SK-N-SH (cell line): ENCODE measurements around the gene TRA2B. TPM values are rescaled to one million over a fixed set of nuclear protein-coding genes. Genes with fewer than 3 reads are reported as not detected.

Source experiments
- CTCF ChIA-PET: fragments of 300-600, 350-600 bp; formaldehyde crosslinking; extraction: SDS; loops from one replicate; lab custom pipeline; 2021; lab: Yijun Ruan, JAX
- POLR2A ChIA-PET: fragments of 350-600 bp; sonication (Branson Sonifier 250); formaldehyde crosslinking; extraction: SDS; loops from one replicate; lab custom pipeline; 2020; ENCODE audit warnings: antibody characterized with exemption, inconsistent platforms; lab: Yijun Ruan, JAX
- DNase-seq: peaks from one replicate; pipeline ENCODE4 v3.0.0; 2012
- H2AFZ ChIP-seq: fragments of 200-600 bp; sonication (generic); 2 replicates; pipeline ENCODE4 v1.8.1; 2016; ENCODE audit warnings: antibody characterized with exemption, mild to moderate bottlenecking, low read depth
- H3F3A ChIP-seq: fragments of 200-600 bp; sonication (generic); replicated peaks from 2 replicates; pipeline ENCODE3; 2016; ENCODE audit warnings: antibody characterized with exemption, mild to moderate bottlenecking; ENCODE audit not compliant: insufficient read depth
- H3K27ac ChIP-seq, 2 experiments: fragments of 200-500 bp in 1 of 2; fragments of 200-600 bp in 1 of 2; sonication (Bioruptor generic) in 1 of 2; sonication (generic), shearing (Covaris generic) in 1 of 2; 2 replicates each; pipeline versions ENCODE4 v1.5.1 to v1.6.1; 2014 to 2016; ENCODE audit warnings: low read depth in 2 of 2, inconsistent platforms in 1 of 2, low read length in 1 of 2, mild to moderate bottlenecking in 1 of 2, mixed read lengths in 1 of 2
- H3K27me3 ChIP-seq: fragments of 200-600 bp; sonication (generic), shearing (Covaris generic); 2 replicates; pipeline ENCODE4 v1.6.1; 2016; ENCODE audit warnings: mixed run types; ENCODE audit not compliant: insufficient read depth
- H3K36me3 ChIP-seq, 2 experiments: fragments of 200-500 bp in 1 of 2; fragments of 200-600 bp in 1 of 2; sonication (Bioruptor generic) in 1 of 2; sonication (generic) in 1 of 2; replicated peaks in 1 of 2; 2 replicates each; pipeline versions ENCODE3 to v1.5.1; 2014 to 2016; ENCODE audit warnings: low read length in 1 of 2, mild to moderate bottlenecking in 1 of 2; ENCODE audit not compliant: insufficient read depth in 2 of 2, control insufficient read depth in 1 of 2
- H3K4me1 ChIP-seq, 2 experiments: fragments of 200-500 bp in 1 of 2; fragments of 200-600 bp in 1 of 2; sonication (Bioruptor generic) in 1 of 2; sonication (generic), shearing (Covaris generic) in 1 of 2; 2 replicates each; pipeline versions ENCODE4 v1.5.1 to v1.6.1; 2014 to 2016; ENCODE audit warnings: low read depth in 1 of 2, low read length in 1 of 2, mixed run types in 1 of 2; ENCODE audit not compliant: insufficient read depth in 2 of 2, control insufficient read depth in 1 of 2
- H3K4me2 ChIP-seq: fragments of 200-600 bp; sonication (generic), shearing (Covaris generic); 2 replicates; pipeline ENCODE4 v1.6.1; 2017; ENCODE audit warnings: mixed run types
- H3K4me3 ChIP-seq, 2 experiments: fragments of 200-500 bp in 1 of 2; fragments of 200-600 bp in 1 of 2; sonication (Bioruptor generic) in 1 of 2; sonication (generic), shearing (Covaris generic) in 1 of 2; 2 replicates each; pipeline versions ENCODE4 v1.5.1 to v1.8.1; 2014 to 2016; ENCODE audit warnings: low read depth in 2 of 2, inconsistent platforms in 1 of 2, low read length in 1 of 2, mild to moderate bottlenecking in 1 of 2, mixed read lengths in 1 of 2, moderate library complexity in 1 of 2
- H3K79me2 ChIP-seq: fragments of 200-600 bp; sonication (generic); 2 replicates; pipeline ENCODE4 v1.8.1; 2017; ENCODE audit warnings: mild to moderate bottlenecking; ENCODE audit not compliant: insufficient read depth
- H3K9ac ChIP-seq: fragments of 200-600 bp; sonication (generic); 2 replicates; pipeline ENCODE4 v1.6.1; 2017; ENCODE audit warnings: mixed run types
- H3K9me2 ChIP-seq: fragments of 200-600 bp; sonication (generic); 2 replicates; pipeline ENCODE4 v1.6.1; 2017; ENCODE audit warnings: mixed run types
- H3K9me3 ChIP-seq: fragments of 200-600 bp; sonication (generic); 2 replicates; pipeline ENCODE4 v1.6.1; 2017; ENCODE audit warnings: mixed run types, mild to moderate bottlenecking, moderate library complexity
- H4K20me1 ChIP-seq: fragments of 200-600 bp; sonication (generic); 2 replicates; pipeline ENCODE4 v1.6.1; 2017; ENCODE audit warnings: mild to moderate bottlenecking, mixed run types; ENCODE audit not compliant: insufficient read depth
- CTCF ChIP-seq: fragments of 200-600 bp; sonication (generic); IDR thresholded peaks from 2 replicates; pipeline ENCODE4 v1.6.1; 2017; ENCODE audit warnings: antibody characterized with exemption, mild to moderate bottlenecking, moderate library complexity
- ELF1 ChIP-seq: IDR thresholded peaks from 2 replicates; pipeline ENCODE4 v1.4.0; 2012
- FOXJ3 ChIP-seq: sonication (generic); formaldehyde crosslinking; IDR thresholded peaks from 2 replicates; pipeline ENCODE4 v1.5.1; 2020; ENCODE audit warnings: mild to moderate bottlenecking, missing genetic modification reagents
- FOXM1 ChIP-seq: IDR thresholded peaks from 2 replicates; pipeline ENCODE4 v1.4.0; 2012; ENCODE audit warnings: low read depth, mild to moderate bottlenecking
- GABPA ChIP-seq: IDR thresholded peaks from 2 replicates; pipeline ENCODE4 v1.4.0; 2012; ENCODE audit warnings: low read depth, mild to moderate bottlenecking
- IRF3 ChIP-seq: fragments of 150-350 bp; IDR thresholded peaks from 2 replicates; pipeline ENCODE4 v1.6.1; 2016; ENCODE audit warnings: mild to moderate bottlenecking, low read depth, low read length
- MEF2A ChIP-seq: IDR thresholded peaks from 2 replicates; pipeline ENCODE4 v1.4.0; 2012; ENCODE audit warnings: low read depth, borderline replicate concordance
- MXI1 ChIP-seq: IDR thresholded peaks from 2 replicates; pipeline ENCODE4 v1.6.1; 2012; ENCODE audit warnings: mild to moderate bottlenecking, low read depth, low read length, improper control_type of control experiment
- NFIC ChIP-seq: IDR thresholded peaks from 2 replicates; pipeline ENCODE4 v1.4.0; 2012; ENCODE audit warnings: borderline replicate concordance
- NRF1 ChIP-seq: IDR thresholded peaks from 2 replicates; pipeline ENCODE4 v1.6.1; 2012; ENCODE audit warnings: low read depth, mild to moderate bottlenecking, low read length
- REST ChIP-seq: IDR thresholded peaks from 2 replicates; pipeline ENCODE4 v1.6.1; 2012; ENCODE audit warnings: mild to moderate bottlenecking, low read depth, low read length, moderate library complexity
- RXRA ChIP-seq: IDR thresholded peaks from 2 replicates; pipeline ENCODE4 v1.4.0; 2012; ENCODE audit warnings: low read depth, mild to moderate bottlenecking, borderline replicate concordance
- SIN3A ChIP-seq: IDR thresholded peaks from 2 replicates; pipeline ENCODE4 v1.6.1; 2012; ENCODE audit warnings: low read depth, mild to moderate bottlenecking, low read length, moderate library complexity, borderline replicate concordance
- SMC3 ChIP-seq: IDR thresholded peaks from 2 replicates; pipeline ENCODE4 v1.6.1; 2012; ENCODE audit warnings: low read depth, low read length, improper control_type of control experiment
- TEAD4 ChIP-seq: IDR thresholded peaks from 2 replicates; pipeline ENCODE4 v1.4.0; 2012; ENCODE audit warnings: mild to moderate bottlenecking, borderline replicate concordance; ENCODE audit not compliant: insufficient read depth
- WGBS: methylation state at CpG from one replicate; pipeline ENCODE4 v1.1.6; 2017; ENCODE audit warnings: low lambda C conversion rate; 5-methylcytosine and 5-hydroxymethylcytosine counted together
- polyA plus RNA-seq, 3 experiments: library from polyadenylated mRNA; depleted of rRNA; stranded (reverse); fragments of >200 nt; gene quantifications; 2 replicates each; pipeline ENCODE4 v1.2.3, GENCODE V29; 2012
- TF ChIP-seq, protein P1 (sequence below): IDR thresholded peaks from 2 replicates; pipeline ENCODE4; 2012

TRA2B gene
- polyA plus RNA-seq, 1 of the 3 experiments (the other 2 are of a cell fraction) = 212 TPM

- Histone ChIP-seq H3K27me3 (no peaks in the 10 kb centered on the region), H3K4me2 (peak overlapping the region; percentile 9; the same call in 1 of the 2 replicates), H3K9me3 (no peaks in the 10 kb centered on the region), H3K79me2 (peaks cover 100% of the 10 kb centered on the region), H4K20me1 (peaks cover 100% of the 10 kb centered on the region), H3K36me3 (peaks cover 77 to 97% of the 10 kb centered on the region in 2 experiments), H3K9ac (no peak overlapping the region), H3K27ac (peak overlapping the region in 1 of 2 experiments; percentile 3; a peak in 1 of 4 replicates), H3K4me3 (no peak overlapping the region), H2AFZ (no peak overlapping the region), H3K9me2 (no peaks in the 10 kb centered on the region), H3F3A (peaks cover 52% of the 10 kb centered on the region), H3K4me1 (peaks cover 29 to 45% of the 10 kb centered on the region in 2 experiments)
- no peak for DNase-seq
- CTCF ChIA-PET = interaction anchor here (1.6 to 2.7 kb wide), 2 partner anchors 26 to 266 kb away, joined by 3 to 7 read pairs; no protein-coding TSS in a partner anchor
- POLR2A ChIA-PET = interaction anchor here (0.6 to 3.3 kb wide), 2 partner anchors 11 to 1059 kb away, joined by 3 to 17 read pairs; partner anchors contain the start of gene TRA2B
- TF ChIP-seq FOXM1 (no peak), REST (no peak), CTCF (no peak), SMC3 (no peak), NRF1 (no peak), MXI1 (no peak), MEF2A (no peak), NFIC (no peak)
- 81% methylated on average over 9 of the region's 9 CpGs for WGBS
Measured at GRCh38 chr3:185926445-185926844, 11.4 kb downstream of the TRA2B start.

- peaks cover 78 to 95% of the 10 kb centered on the region in 2 experiments for H3K36me3 ChIP-seq
- POLR2A ChIA-PET = interaction anchor here (0.8 kb wide), 1 partner anchor 12 kb away, joined by 4 read pairs; no protein-coding TSS in a partner anchor
- no peaks in the 10 kb centered on the region for H3K9me2 ChIP-seq
- TF ChIP-seq TEAD4 (no peak), FOXJ3 (no peak), ELF1 (no peak), IRF3 (no peak), GABPA (no peak), REST (no peak), NFIC (no peak), RXRA (no peak), SIN3A (no peak)
- TF ChIP-seq, protein P1, sequence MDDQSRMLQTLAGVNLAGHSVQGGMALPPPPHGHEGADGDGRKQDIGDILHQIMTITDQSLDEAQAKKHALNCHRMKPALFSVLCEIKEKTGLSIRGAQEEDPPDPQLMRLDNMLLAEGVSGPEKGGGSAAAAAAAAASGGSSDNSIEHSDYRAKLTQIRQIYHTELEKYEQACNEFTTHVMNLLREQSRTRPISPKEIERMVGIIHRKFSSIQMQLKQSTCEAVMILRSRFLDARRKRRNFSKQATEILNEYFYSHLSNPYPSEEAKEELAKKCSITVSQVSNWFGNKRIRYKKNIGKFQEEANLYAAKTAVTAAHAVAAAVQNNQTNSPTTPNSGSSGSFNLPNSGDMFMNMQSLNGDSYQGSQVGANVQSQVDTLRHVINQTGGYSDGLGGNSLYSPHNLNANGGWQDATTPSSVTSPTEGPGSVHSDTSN = no peak
Measured at GRCh38 chr3:185925353-185925752, 12.5 kb downstream of the TRA2B start.

More at GRCh38 chr3:185925353-185925752, 12.5 kb downstream of the TRA2B start:
- Histone ChIP-seq H3K27me3 (no peaks in the 10 kb centered on the region), H2AFZ (no peak overlapping the region), H4K20me1 (peaks cover 99% of the 10 kb centered on the region), H3F3A (peaks cover 49% of the 10 kb centered on the region), H3K27ac (no peak overlapping the region), H3K4me3 (no peak overlapping the region), H3K4me1 (peaks cover 20 to 34% of the 10 kb centered on the region in 2 experiments), H3K4me2 (no peak overlapping the region), H3K79me2 (peaks cover 100% of the 10 kb centered on the region), H3K9ac (no peak overlapping the region), H3K9me3 (no peaks in the 10 kb centered on the region)
- WGBS = 95% methylated on average over 14 of the region's 14 CpGs
- CTCF ChIA-PET = no interaction called here
- no peak for DNase-seq
